Activated CD8-positive, alpha-beta T cell treated with anti-CD3 and anti-CD28 coated beads, Interleukin-2, amount 10 ng/mL, durations not matched to agents 7 days and 5 days (primary cell): Measurements from ENCODE around the gene KREMEN2. TPM values are rescaled to one million over a fixed set of nuclear protein-coding genes. Genes with fewer than 3 reads are reported as not detected.
"Not testable (repeated sequence)": the region's sequence is repeated elsewhere in the genome, so short reads cannot be mapped to it uniquely, and the experiment has no call there.

Experiments
- ATAC-seq: fragments of 150-1000 bp; cut with Tn5 transposase; one replicate; pipeline ENCODE4 v1.10.0; 2021; ENCODE audit warnings: moderate library complexity
- CTCF ChIA-PET: fragments of 350-600 bp; sonication (Branson Sonifier 250); formaldehyde crosslinking; loops from one replicate; lab custom pipeline; 2021; ENCODE audit warnings: antibody characterized with exemption; lab: Charles Lee
- POLR2A ChIA-PET: fragments of 350-600 bp; sonication (Branson Sonifier 250); formaldehyde crosslinking; loops from one replicate; lab custom pipeline; 2021; ENCODE audit warnings: antibody characterized with exemption; lab: Charles Lee
- DNase-seq: peaks from one replicate; pipeline ENCODE4 v3.0.0-alpha.2; 2020
- H3K27ac Mint-ChIP-seq: one replicate; pipeline ENCODE4 v1.8.0; 2021; ENCODE audit warnings: mild to moderate bottlenecking, mixed read lengths
- H3K27me3 Mint-ChIP-seq: one replicate; pipeline ENCODE4 v1.8.0; 2021; ENCODE audit warnings: low read depth, mixed read lengths
- H3K36me3 Mint-ChIP-seq: one replicate; pipeline ENCODE4 v1.8.0; 2021; ENCODE audit warnings: low read depth, mixed read lengths
- H3K4me1 Mint-ChIP-seq: one replicate; pipeline ENCODE4 v1.8.0; 2021; ENCODE audit warnings: low read depth, mixed read lengths
- H3K4me3 Mint-ChIP-seq: one replicate; pipeline ENCODE4 v1.8.0; 2021; ENCODE audit warnings: mild to moderate bottlenecking, mixed read lengths
- H3K9me3 Mint-ChIP-seq: one replicate; pipeline ENCODE4 v1.8.0; 2022; ENCODE audit warnings: mixed read lengths; ENCODE audit not compliant: insufficient read depth
- total RNA-seq, 2 experiments: library from RNA; stranded (reverse); gene quantifications; one replicate each; pipeline ENCODE4 v1.2.3, GENCODE V29; 2021

KREMEN2 gene
- total RNA-seq, 2 experiments from 2014 or later, result 0.18 TPM; not detected in 1

GRCh38 chr16:2928796-2929195 lies 35.3 kb upstream of the KREMEN2 start:
- CTCF ChIA-PET, result interaction anchor here (1.7 kb wide), 1 partner anchor 60 kb away, joined by 5 read pairs; no protein-coding TSS in a partner anchor
- ATAC-seq (no peak), DNase-seq (no peak)
- Mint-ChIP-seq H3K4me1 (peaks cover 14% of the 10 kb centered on the region), H3K9me3 (no peaks in the 10 kb centered on the region), H3K27me3 (no peaks in the 10 kb centered on the region), H3K27ac (no peak overlapping the region), H3K36me3 (peaks cover 3% of the 10 kb centered on the region), H3K4me3 (no peak overlapping the region)
- POLR2A ChIA-PET, result no interaction called here

GRCh38 chr16:2929693-2930092 lies 34.4 kb upstream of the KREMEN2 start:
- H3K9me3 Mint-ChIP-seq, result no peaks in the 10 kb centered on the region
- H3K4me3 Mint-ChIP-seq, result no peak overlapping the region
- DNase-seq, result no peak
- POLR2A ChIA-PET, result no interaction called here
- H3K36me3 Mint-ChIP-seq, result peaks cover 5% of the 10 kb centered on the region
- CTCF ChIA-PET, result interaction anchor here (1.7 kb wide), 1 partner anchor 61 kb away, joined by 5 read pairs; no protein-coding TSS in a partner anchor
- H3K4me1 Mint-ChIP-seq, result peaks cover 14% of the 10 kb centered on the region
- no peaks in the 10 kb centered on the region for H3K27me3 Mint-ChIP-seq
- no peak for ATAC-seq
- H3K27ac Mint-ChIP-seq, result no peak overlapping the region

GRCh38 chr16:2930236-2930635 lies 33.8 kb upstream of the KREMEN2 start:
- no peaks in the 10 kb centered on the region for H3K27me3 Mint-ChIP-seq
- H3K4me1 Mint-ChIP-seq, result peaks cover 16% of the 10 kb centered on the region
- no peaks in the 10 kb centered on the region for H3K9me3 Mint-ChIP-seq
- no peak overlapping the region for H3K27ac Mint-ChIP-seq
- DNase-seq (no peak), ATAC-seq (no peak)
- H3K36me3 Mint-ChIP-seq, result peaks cover 8% of the 10 kb centered on the region
- no peak overlapping the region for H3K4me3 Mint-ChIP-seq
- ChIA-PET CTCF (interaction anchor here (1.7 kb wide), 1 partner anchor 62 kb away, joined by 5 read pairs; no protein-coding TSS in a partner anchor), POLR2A (no interaction called here)

- H3K4me3 Mint-ChIP-seq, DNase-seq, H3K27me3 Mint-ChIP-seq, H3K27ac Mint-ChIP-seq, POLR2A ChIA-PET, ATAC-seq, H3K9me3 Mint-ChIP-seq: not testable (repeated sequence)
- Mint-ChIP-seq H3K4me1 (peaks cover 20% of the 10 kb centered on the region), H3K36me3 (peaks cover 12% of the 10 kb centered on the region)
- CTCF ChIA-PET, result interaction anchor here (1.1 kb wide), 1 partner anchor 9 kb away, joined by 3 read pairs; no protein-coding TSS in a partner anchor
These were observed 32.7 kb upstream of the KREMEN2 start for GRCh38 chr16:2931231-2931914.

GRCh38 chr16:2933136-2933535 lies 30.9 kb upstream of the KREMEN2 start:
- POLR2A ChIA-PET, result no interaction called here
- peaks cover 15% of the 10 kb centered on the region for H3K36me3 Mint-ChIP-seq
- no peak for ATAC-seq

GRCh38 chr16:2933701-2934100 lies 30.4 kb upstream of the KREMEN2 start:
- Mint-ChIP-seq H3K4me3 (no peak overlapping the region), H3K27ac (no peak overlapping the region), H3K9me3 (no peaks in the 10 kb centered on the region), H3K27me3 (no peaks in the 10 kb centered on the region), H3K4me1 (peaks cover 8% of the 10 kb centered on the region), H3K36me3 (peaks cover 15% of the 10 kb centered on the region)
- ATAC-seq (no peak), DNase-seq (no peak)
- ChIA-PET POLR2A (no interaction called here), CTCF (no interaction called here)

More at GRCh38 chr16:2933136-2933535, 30.9 kb upstream of the KREMEN2 start:
- no peaks in the 10 kb centered on the region for H3K9me3 Mint-ChIP-seq
- H3K27me3 Mint-ChIP-seq, result no peaks in the 10 kb centered on the region
- DNase-seq, result no peak
- peaks cover 8% of the 10 kb centered on the region for H3K4me1 Mint-ChIP-seq
- H3K27ac Mint-ChIP-seq, result no peak overlapping the region
- CTCF ChIA-PET, result no interaction called here
- no peak overlapping the region for H3K4me3 Mint-ChIP-seq

- peaks cover 8% of the 10 kb centered on the region for H3K4me1 Mint-ChIP-seq
- ATAC-seq (no peak), DNase-seq (no peak)
- H3K36me3 Mint-ChIP-seq, result peaks cover 20% of the 10 kb centered on the region
- H3K9me3 Mint-ChIP-seq, result no peaks in the 10 kb centered on the region
- POLR2A ChIA-PET, result interaction anchor here (1.0 kb wide), 1 partner anchor 11 kb away, joined by 3 read pairs; no protein-coding TSS in a partner anchor
- no peak overlapping the region for H3K27ac Mint-ChIP-seq
- CTCF ChIA-PET, result no interaction called here
- H3K4me3 Mint-ChIP-seq, result no peak overlapping the region
- H3K27me3 Mint-ChIP-seq, result no peaks in the 10 kb centered on the region
These were observed 29.6 kb upstream of the KREMEN2 start for GRCh38 chr16:2934450-2934849.

- no peak overlapping the region for H3K4me3 Mint-ChIP-seq
- H3K9me3 Mint-ChIP-seq, result no peaks in the 10 kb centered on the region
- ChIA-PET CTCF (interaction anchor here (1.1 kb wide), 1 partner anchor 17 kb away, joined by 3 read pairs; no protein-coding TSS in a partner anchor), POLR2A (no interaction called here)
- no peak overlapping the region for H3K27ac Mint-ChIP-seq
- no peak for ATAC-seq
- no peak for DNase-seq
- H3K27me3 Mint-ChIP-seq, result no peaks in the 10 kb centered on the region
- H3K36me3 Mint-ChIP-seq, result peaks cover 33% of the 10 kb centered on the region
- H3K4me1 Mint-ChIP-seq, result peaks cover 8% of the 10 kb centered on the region
These were observed 27.6 kb upstream of the KREMEN2 start for GRCh38 chr16:2936436-2937011.

- Mint-ChIP-seq H3K9me3 (no peaks in the 10 kb centered on the region), H3K27ac (no peak overlapping the region), H3K27me3 (no peaks in the 10 kb centered on the region), H3K4me3 (no peak overlapping the region), H3K4me1 (peaks cover 8% of the 10 kb centered on the region), H3K36me3 (peaks cover 35% of the 10 kb centered on the region)
- no peak for ATAC-seq
- POLR2A ChIA-PET, result no interaction called here
- CTCF ChIA-PET, result interaction anchor here (0.8 to 1.1 kb wide), 2 partner anchors 10 to 18 kb away, joined by 3 to 4 read pairs; no protein-coding TSS in a partner anchor
- no peak for DNase-seq
These were observed 26.9 kb upstream of the KREMEN2 start for GRCh38 chr16:2937170-2937569.

GRCh38 chr16:2938206-2938605 lies 25.9 kb upstream of the KREMEN2 start:
- no peak overlapping the region for H3K4me3 Mint-ChIP-seq
- H3K36me3 Mint-ChIP-seq, result peaks cover 36% of the 10 kb centered on the region
- CTCF ChIA-PET, result no interaction called here
- ATAC-seq, result no peak
- H3K27me3 Mint-ChIP-seq, result no peaks in the 10 kb centered on the region
- DNase-seq, result no peak
- POLR2A ChIA-PET, result no interaction called here
- H3K4me1 Mint-ChIP-seq, result peaks cover 8% of the 10 kb centered on the region
- H3K27ac Mint-ChIP-seq, result no peak overlapping the region
- H3K9me3 Mint-ChIP-seq, result no peaks in the 10 kb centered on the region

- DNase-seq, result no peak
- Mint-ChIP-seq H3K36me3 (peaks cover 35% of the 10 kb centered on the region), H3K9me3 (no peaks in the 10 kb centered on the region), H3K27ac (no peak overlapping the region), H3K4me3 (no peak overlapping the region), H3K27me3 (no peaks in the 10 kb centered on the region), H3K4me1 (peaks cover 8% of the 10 kb centered on the region)
- CTCF ChIA-PET, result interaction anchor here (0.9 to 1.2 kb wide), 3 partner anchors 13 to 23 kb away, joined by 3 to 6 read pairs (median 3); no protein-coding TSS in a partner anchor
- POLR2A ChIA-PET, result no interaction called here
- ATAC-seq, result no peak
These were observed 24.1 kb upstream of the KREMEN2 start for GRCh38 chr16:2939968-2940367.

- no peaks in the 10 kb centered on the region for H3K27me3 Mint-ChIP-seq
These were observed 22.0 kb upstream of the KREMEN2 start for GRCh38 chr16:2942045-2942444.

More at GRCh38 chr16:2942045-2942444, 22.0 kb upstream of the KREMEN2 start:
- ChIA-PET CTCF (interaction anchor here (1.8 kb wide), 1 partner anchor 15 kb away, joined by 8 read pairs; no protein-coding TSS in a partner anchor), POLR2A (no interaction called here)
- no peaks in the 10 kb centered on the region for H3K4me1 Mint-ChIP-seq
- no peaks in the 10 kb centered on the region for H3K9me3 Mint-ChIP-seq
- no peak for ATAC-seq
- no peak overlapping the region for H3K4me3 Mint-ChIP-seq
- H3K27ac Mint-ChIP-seq, result no peak overlapping the region
- peaks cover 29% of the 10 kb centered on the region for H3K36me3 Mint-ChIP-seq
- no peak for DNase-seq
